HG03196 (cell line): ENCODE measurements around the gene IL17REL.

ENCODE experiments used
- ATAC-seq: cut with Tn5 transposase; IDR thresholded peaks from one replicate; pipeline ENCODE4 v1.9.1; 2021; ENCODE audit not compliant: unreplicated experiment

Gene IL17REL

GRCh38 chr22:50027639-50028537, 15.3 kb upstream of the IL17REL start:
- ATAC-seq = no peak

- no peak for ATAC-seq
These were observed 13.4 kb upstream of the IL17REL start for GRCh38 chr22:50025993-50026392.

GRCh38 chr22:50022171-50022819, 9.7 kb upstream of the IL17REL start:
- ATAC-seq = no peak

- no peak for ATAC-seq
These were observed 8.0 kb upstream of the IL17REL start for GRCh38 chr22:50020606-50021005.

GRCh38 chr22:50019316-50019715, 6.8 kb upstream of the IL17REL start:
- no peak for ATAC-seq

GRCh38 chr22:50018608-50019285, 6.2 kb upstream of the IL17REL start:
- no peak for ATAC-seq

- no peak for ATAC-seq
These were observed 5.2 kb upstream of the IL17REL start for GRCh38 chr22:50017701-50018224.

GRCh38 chr22:50016988-50017700, 4.6 kb upstream of the IL17REL start:
- ATAC-seq = no peak

- ATAC-seq = no peak
These were observed 3.9 kb upstream of the IL17REL start for GRCh38 chr22:50016308-50016987.

GRCh38 chr22:50015451-50016307, 3.1 kb upstream of the IL17REL start:
- no peak for ATAC-seq

- no peak for ATAC-seq
These were observed 2.3 kb upstream of the IL17REL start for GRCh38 chr22:50014655-50015401.

GRCh38 chr22:50014053-50014501, 1.5 kb upstream of the IL17REL start:
- no peak for ATAC-seq

- ATAC-seq = no peak
These were observed 936 bp downstream of the IL17REL start for GRCh38 chr22:50011447-50012210.

- no peak for ATAC-seq
These were observed 1.7 kb downstream of the IL17REL start for GRCh38 chr22:50010676-50011446.

- no peak for ATAC-seq
These were observed 2.5 kb downstream of the IL17REL start for GRCh38 chr22:50009765-50010675.

GRCh38 chr22:50009251-50009650, 3.3 kb downstream of the IL17REL start:
- no peak for ATAC-seq
